Measurements from ENCODE around the gene LTBP1. TPM values are rescaled to one million over a fixed set of nuclear protein-coding genes. Genes with fewer than 3 reads are reported as not detected.
"Not testable (repeated sequence)": the region's sequence is repeated elsewhere in the genome, so short reads cannot be mapped to it uniquely, and the experiment has no call there.

The LTBP1 gene
- total RNA-seq, 1 experiment from 2014 or later = 19.6 TPM

DNA sequence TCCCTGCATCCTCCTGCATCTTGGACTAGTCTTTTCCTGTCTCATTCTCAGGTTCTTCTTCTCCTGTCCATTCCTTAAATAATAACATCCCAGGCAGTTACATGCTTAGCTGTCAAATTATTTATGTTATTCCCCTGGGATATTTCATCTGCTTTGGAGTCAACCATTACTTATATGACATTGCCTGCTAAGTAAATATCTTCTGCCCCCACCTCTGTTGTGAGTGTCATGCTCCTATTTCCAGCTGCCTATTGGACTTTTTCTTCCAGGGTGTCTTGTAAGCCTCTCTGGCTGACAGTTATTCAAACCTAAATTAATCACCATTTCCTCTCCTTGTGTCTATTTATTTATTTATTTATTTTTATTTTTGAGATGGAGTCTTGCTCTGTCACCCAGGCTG, 405.0 kb downstream of the LTBP1 start:
- H3K4me3 ChIP-seq (ENCODE audit: insufficient read depth, low read depth, low read length) = no peak overlapping the region
- no peak for DNase-seq
- no peaks in the 10 kb centered on the region for H3K27me3 ChIP-seq (ENCODE audit: control insufficient read depth, insufficient read depth, low read length)
- no peaks in the 10 kb centered on the region for H3K36me3 ChIP-seq (replicated peaks; ENCODE audit: control insufficient read depth, insufficient read depth, low read length)

DNA sequence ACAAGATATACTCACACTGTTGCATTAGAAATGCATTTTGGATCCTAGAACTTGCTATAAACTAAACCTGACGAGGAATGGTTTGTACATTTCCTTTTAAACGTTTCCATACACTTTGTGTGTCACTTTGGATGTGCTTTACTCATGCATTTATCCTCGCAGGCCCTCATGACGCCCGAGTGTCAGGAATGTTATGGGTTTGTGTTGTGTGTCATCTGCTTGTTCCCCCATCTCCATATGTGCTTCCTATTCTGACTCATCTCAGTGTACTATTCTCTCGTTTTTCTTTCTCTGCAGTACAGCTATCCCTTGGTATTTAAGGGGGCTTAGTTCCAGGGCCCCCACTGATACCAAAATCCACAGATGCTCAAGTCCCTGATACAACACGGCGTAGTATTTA, 408.2 kb downstream of the LTBP1 start:
- Histone ChIP-seq H3K4me3 (ENCODE audit: insufficient read depth, low read depth, low read length) (no peak overlapping the region), H3K27me3 (ENCODE audit: control insufficient read depth, insufficient read depth, low read length) (no peaks in the 10 kb centered on the region), H3K36me3 (replicated peaks; ENCODE audit: control insufficient read depth, insufficient read depth, low read length) (no peaks in the 10 kb centered on the region)
- no peak for DNase-seq

DNA sequence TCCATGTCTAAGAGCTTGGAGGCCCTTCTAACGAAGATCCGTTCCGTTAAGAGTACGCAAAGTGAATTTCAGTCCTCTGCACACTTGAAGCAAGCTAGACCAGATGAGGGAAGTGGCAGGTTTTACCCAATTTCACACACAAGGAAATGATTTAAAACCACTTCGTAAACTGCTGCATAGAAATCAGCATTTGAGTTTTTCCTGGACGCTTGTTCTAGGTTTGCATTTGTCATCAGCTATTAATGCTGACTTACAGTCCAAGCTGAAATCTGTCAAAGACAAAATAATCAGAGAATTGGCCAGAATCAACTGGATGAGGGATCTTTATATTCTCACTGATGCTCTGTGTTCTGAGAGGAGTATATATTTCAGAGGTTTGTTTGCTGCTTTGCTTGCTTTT, 412.1 kb downstream of the LTBP1 start:
- Histone ChIP-seq H3K4me3 (ENCODE audit: insufficient read depth, low read depth, low read length) (no peak overlapping the region), H3K27me3 (ENCODE audit: control insufficient read depth, insufficient read depth, low read length) (no peaks in the 10 kb centered on the region), H3K36me3 (replicated peaks; ENCODE audit: control insufficient read depth, insufficient read depth, low read length) (no peaks in the 10 kb centered on the region)
- no peak for DNase-seq

DNA sequence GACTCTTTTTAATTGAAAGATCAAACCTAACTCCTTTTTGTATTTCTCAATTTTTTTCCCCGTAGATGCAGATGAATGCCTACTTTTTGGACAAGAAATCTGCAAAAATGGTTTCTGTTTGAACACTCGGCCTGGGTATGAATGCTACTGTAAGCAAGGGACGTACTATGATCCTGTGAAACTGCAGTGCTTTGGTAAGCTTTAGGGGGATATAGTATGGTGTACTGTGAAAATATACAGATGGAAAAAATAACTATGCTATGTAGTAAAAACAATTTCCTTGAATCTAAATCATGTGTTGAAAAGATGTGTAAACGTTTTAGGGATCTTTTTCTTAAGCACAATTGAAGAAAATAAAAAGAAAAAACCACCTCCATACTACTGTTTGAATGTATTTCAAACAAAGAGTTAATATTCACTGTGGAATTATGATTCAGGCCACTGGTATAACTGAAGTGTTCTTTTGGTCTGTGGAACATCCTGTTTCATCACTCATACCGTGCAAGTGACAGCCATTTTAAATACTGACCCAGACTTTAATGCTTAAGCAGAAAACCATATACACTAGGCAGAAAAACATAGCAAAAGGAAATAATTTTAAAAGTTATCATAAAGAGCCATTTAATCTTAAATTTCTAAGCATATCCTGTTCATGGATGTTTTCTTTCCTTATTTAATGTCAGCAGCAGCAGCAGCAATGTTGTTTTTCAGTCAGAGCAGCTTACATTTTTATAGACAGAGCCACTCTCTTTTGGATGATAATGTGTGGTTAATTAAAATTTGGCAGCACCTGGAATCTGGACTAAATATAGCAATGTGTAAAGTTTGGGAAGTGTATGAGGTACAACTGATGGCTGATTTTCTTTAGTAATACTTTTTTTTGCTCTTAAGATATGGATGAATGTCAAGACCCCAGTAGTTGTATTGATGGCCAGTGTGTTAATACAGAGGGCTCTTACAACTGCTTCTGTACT, 416.9 kb downstream of the LTBP1 start:
- no peaks in the 10 kb centered on the region for H3K27me3 ChIP-seq (ENCODE audit: control insufficient read depth, insufficient read depth, low read length)
- H3K36me3 ChIP-seq (replicated peaks; ENCODE audit: control insufficient read depth, insufficient read depth, low read length) = no peaks in the 10 kb centered on the region
- no peak for DNase-seq
- no peak overlapping the region for H3K4me3 ChIP-seq (ENCODE audit: insufficient read depth, low read depth, low read length)

DNA sequence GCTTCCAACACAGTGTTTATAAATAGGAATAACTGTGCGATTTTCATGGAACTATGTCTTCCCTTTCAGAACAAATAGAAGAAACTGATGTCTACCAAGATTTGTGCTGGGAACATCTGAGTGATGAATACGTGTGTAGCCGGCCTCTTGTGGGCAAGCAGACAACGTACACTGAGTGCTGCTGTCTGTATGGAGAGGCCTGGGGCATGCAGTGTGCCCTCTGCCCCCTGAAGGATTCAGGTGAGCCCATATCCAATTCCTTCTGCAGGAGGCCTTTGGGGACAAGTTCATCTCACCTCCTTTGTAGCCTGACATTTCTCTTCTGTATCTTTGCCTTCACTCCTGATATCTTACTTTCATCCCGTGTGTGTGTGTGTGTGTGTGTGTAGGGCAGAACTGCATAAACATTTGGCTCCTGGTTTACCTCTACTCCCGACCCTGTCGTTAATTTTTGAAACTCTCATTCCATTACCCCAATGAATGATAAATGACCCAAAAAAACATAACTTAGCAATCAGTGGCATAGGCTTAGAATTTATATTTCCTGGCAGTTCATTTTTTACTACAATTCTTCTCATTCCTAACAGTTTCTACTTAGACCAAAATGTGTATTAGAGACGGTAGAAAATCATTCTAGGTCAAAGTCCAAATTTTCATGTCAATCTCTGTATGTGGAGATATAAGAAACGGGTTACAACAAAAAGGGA, 418.7 kb downstream of the LTBP1 start:
- Histone ChIP-seq H3K36me3 (replicated peaks; ENCODE audit: control insufficient read depth, insufficient read depth, low read length) (no peaks in the 10 kb centered on the region), H3K4me3 (ENCODE audit: insufficient read depth, low read depth, low read length) (no peak overlapping the region), H3K27me3 (ENCODE audit: control insufficient read depth, insufficient read depth, low read length) (no peaks in the 10 kb centered on the region)
- DNase-seq = no peak

DNA sequence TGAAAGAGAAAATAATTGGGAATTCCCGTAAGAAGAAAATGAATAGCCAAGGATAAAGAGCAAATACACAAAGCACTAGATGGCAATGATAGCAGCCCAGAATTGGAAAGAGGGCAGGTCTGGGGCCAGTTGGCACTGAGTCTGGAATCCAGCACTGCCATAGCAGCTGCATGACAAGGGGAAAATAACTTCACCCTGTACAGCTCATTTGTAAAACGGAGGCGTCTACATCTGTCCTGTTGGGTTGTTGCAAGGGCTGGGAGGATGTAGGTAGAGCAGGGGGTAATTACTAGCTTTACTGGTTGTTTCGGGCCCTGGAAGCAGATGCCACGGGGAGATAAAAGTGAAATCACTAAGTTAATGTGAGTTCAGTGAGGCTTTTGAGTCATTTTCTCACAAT, 419.7 kb downstream of the LTBP1 start:
- Histone ChIP-seq H3K36me3 (replicated peaks; ENCODE audit: control insufficient read depth, insufficient read depth, low read length) (no peaks in the 10 kb centered on the region), H3K4me3 (ENCODE audit: insufficient read depth, low read depth, low read length) (no peak overlapping the region), H3K27me3 (ENCODE audit: control insufficient read depth, insufficient read depth, low read length) (no peaks in the 10 kb centered on the region)
- DNase-seq = no peak

DNA sequence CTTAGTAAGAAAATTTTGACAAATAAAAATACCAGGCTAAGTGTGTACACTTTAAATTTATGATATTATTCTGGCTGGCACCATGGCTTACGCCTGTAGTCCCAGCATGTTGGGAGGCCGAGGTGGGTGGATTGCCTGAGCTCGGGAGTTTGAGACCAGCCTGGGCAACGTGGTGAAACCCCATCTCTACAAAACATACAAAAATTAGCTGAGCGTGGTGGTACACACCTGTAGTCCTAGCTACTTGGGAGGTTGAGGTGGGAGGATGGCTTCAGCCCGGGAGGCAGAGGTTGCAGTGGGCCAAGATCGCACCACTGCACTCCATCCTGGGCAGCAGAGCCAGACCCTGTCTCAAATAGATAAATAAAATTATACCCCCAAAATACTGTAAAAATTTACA, 421.8 kb downstream of the LTBP1 start:
- DNase-seq; H3K36me3 ChIP-seq (replicated peaks; ENCODE audit: control insufficient read depth, insufficient read depth, low read length); H3K4me3 ChIP-seq (ENCODE audit: insufficient read depth, low read depth, low read length); H3K27me3 ChIP-seq (ENCODE audit: control insufficient read depth, insufficient read depth, low read length): not testable (repeated sequence)

DNA sequence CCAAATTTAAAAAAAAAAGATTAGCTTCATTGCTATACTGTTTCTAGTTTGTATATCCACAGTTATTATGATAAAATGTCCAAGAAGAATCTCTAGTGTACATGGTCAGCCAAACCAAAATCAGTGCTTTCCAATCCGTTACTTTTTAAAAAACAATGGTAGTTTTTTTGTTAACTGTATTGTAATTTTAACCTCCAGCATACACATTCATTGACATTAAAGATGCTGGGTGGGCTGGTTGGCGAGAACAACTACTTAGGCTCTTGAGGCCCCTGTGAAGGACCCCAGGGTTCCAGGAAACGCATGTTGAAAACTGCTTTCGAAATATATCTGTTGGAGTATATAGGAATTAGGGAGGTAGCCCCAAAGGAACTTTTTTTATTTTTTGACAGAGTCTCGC, 422.4 kb downstream of the LTBP1 start:
- no peak overlapping the region for H3K4me3 ChIP-seq (ENCODE audit: insufficient read depth, low read depth, low read length)
- DNase-seq = no peak
- H3K27me3 ChIP-seq (ENCODE audit: control insufficient read depth, insufficient read depth, low read length) = no peaks in the 10 kb centered on the region
- H3K36me3 ChIP-seq (replicated peaks; ENCODE audit: control insufficient read depth, insufficient read depth, low read length) = no peaks in the 10 kb centered on the region

DNA sequence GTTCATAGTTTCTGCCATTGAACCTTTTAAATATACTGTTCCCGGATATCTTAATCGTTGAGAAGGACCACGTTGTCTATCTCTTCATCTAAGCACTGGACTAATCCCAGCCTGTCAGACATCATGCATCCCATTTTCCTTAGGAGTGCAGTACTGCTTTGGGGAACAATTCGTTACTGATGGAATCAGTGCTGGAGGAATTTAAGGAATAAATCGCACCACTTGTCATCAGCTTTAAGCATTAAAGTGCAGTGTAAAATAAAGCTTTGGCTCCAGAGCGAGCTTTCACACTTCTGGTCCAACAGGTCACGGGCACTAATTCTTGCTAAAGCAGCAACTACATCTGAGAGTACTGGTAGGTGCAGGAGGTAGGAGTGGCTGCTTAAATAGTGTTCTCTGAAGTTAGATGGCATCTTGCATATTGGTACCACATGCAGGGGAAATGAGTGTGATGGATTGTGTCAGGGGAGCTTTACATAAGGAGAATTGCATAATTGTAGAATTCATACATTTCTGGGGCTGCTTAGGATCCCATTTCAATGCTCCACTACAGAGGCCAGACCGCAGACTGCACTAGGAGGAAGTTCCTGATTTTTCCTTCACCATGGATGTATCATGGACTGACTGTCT, 424.0 kb downstream of the LTBP1 start:
- no peaks in the 10 kb centered on the region for H3K27me3 ChIP-seq (ENCODE audit: control insufficient read depth, insufficient read depth, low read length)
- H3K4me3 ChIP-seq (ENCODE audit: insufficient read depth, low read depth, low read length) = no peak overlapping the region
- no peaks in the 10 kb centered on the region for H3K36me3 ChIP-seq (replicated peaks; ENCODE audit: control insufficient read depth, insufficient read depth, low read length)
- no peak for DNase-seq

DNA sequence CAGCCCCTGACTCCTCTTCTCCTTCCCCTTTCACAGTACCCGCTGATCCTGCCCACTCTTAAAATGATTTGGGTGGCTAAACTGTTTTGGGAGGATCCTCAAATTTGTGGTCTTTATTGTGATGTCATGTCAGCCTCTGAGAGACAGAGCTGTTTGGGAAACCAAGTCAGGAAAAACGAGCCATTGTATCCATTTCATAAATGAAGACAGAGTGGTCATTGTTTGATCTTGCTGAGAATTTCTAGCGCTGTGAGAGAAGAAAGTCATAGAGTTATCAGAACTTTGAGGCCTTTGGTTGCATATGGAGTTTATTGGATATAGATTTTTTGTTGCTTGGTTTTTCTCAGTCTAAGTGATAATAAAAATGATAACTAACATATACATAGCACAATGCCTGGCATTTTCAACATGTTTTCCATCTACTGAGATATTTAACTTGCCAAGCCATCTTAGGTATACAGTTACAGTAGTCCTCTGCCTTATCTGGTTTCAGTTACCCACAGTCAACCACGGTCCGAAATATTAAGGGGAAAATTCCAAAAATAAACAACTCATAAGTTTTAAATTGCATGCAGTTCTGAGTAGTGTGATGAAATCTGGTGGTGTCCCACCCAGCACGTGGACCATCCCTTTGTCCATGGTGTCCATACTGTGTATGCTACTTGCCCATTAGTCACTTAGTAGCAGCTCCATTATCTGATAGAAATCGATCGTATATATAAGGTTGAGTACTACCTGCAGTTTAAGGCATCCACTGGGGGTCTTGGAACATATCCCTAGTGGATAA, 424.7 kb downstream of the LTBP1 start:
- H3K4me3 ChIP-seq (ENCODE audit: insufficient read depth, low read depth, low read length) = no peak overlapping the region

DNA sequence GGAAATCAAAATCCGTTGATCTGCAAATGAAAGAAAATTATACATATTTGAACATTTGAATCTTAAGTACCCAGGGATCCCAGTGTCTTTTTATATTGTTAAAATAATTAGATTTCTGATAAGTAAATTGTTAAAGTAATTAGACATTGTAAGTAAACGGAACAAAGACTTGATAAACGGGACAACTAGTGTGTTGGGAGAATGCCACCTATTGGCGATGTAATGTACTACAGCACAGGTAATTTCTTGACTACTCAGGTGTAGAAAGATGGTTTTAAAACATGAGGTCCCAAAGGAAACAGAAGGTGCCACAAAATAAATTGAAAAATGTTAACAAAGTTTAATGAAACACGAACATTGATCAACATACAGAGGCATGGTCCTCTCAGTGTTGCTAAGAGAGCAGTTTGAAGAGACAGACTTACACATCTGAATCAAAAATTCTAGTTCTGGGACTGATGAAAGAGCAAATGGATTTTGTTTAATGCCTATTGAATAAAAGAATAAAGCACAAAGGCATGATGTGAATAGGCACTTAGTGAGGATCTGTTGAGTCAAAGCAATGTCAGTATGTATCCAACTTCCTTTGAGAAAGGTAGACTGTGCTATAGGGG, 426.3 kb downstream of the LTBP1 start:
- Histone ChIP-seq H3K4me3 (ENCODE audit: insufficient read depth, low read depth, low read length) (no peak overlapping the region), H3K36me3 (replicated peaks; ENCODE audit: control insufficient read depth, insufficient read depth, low read length) (no peaks in the 10 kb centered on the region), H3K27me3 (ENCODE audit: control insufficient read depth, insufficient read depth, low read length) (no peaks in the 10 kb centered on the region)
- DNase-seq = peak; percentile 56

More for the DNA sequence above, 424.7 kb downstream of the LTBP1 start:
- DNase-seq = no peak
- no peaks in the 10 kb centered on the region for H3K36me3 ChIP-seq (replicated peaks; ENCODE audit: control insufficient read depth, insufficient read depth, low read length)
- H3K27me3 ChIP-seq (ENCODE audit: control insufficient read depth, insufficient read depth, low read length) = no peaks in the 10 kb centered on the region

DNA sequence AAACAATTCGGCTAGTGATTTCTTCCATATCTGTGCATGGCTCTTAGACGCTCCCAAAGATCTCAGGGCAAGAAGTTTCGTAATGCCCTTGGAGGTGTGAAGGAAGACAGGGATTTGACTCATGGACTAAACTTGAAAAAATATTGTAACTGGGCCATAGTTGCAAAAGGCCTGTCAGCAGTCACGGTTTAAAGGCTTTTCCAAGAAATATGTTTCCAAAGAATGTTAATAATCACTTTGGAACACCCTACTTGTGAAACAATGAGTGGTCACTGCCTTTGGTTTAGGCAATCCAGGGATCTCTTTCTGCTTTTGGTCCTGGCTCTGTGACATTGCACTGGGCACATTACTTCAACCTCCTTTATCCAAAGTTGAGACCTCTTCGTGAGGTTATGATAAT, 427.2 kb downstream of the LTBP1 start:
- no peak for DNase-seq
- Histone ChIP-seq H3K4me3 (ENCODE audit: insufficient read depth, low read depth, low read length) (no peak overlapping the region), H3K36me3 (replicated peaks; ENCODE audit: control insufficient read depth, insufficient read depth, low read length) (no peaks in the 10 kb centered on the region), H3K27me3 (ENCODE audit: control insufficient read depth, insufficient read depth, low read length) (no peaks in the 10 kb centered on the region)

DNA sequence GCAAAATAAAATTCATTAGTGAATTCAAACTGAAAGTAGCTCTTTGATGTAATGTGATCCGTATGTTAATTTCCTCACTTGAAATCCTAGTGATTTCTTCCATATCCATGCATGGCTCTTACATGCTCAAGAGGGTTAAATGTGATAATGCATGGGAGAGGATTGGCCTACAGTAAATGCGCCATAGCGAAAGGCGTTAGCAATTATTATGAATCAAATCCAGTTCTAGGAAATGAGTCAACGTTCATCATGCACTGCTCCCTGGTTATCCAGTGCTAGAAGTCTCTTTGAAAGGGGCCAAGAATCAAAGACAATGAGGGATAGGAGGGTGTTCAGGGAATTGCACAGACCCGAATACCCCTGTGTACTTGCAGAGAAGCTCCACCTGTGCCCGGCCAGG, 428.3 kb downstream of the LTBP1 start:
- DNase-seq = no peak
- Histone ChIP-seq H3K4me3 (ENCODE audit: insufficient read depth, low read depth, low read length) (no peak overlapping the region), H3K36me3 (replicated peaks; ENCODE audit: control insufficient read depth, insufficient read depth, low read length) (no peaks in the 10 kb centered on the region), H3K27me3 (ENCODE audit: control insufficient read depth, insufficient read depth, low read length) (no peaks in the 10 kb centered on the region)

DNA sequence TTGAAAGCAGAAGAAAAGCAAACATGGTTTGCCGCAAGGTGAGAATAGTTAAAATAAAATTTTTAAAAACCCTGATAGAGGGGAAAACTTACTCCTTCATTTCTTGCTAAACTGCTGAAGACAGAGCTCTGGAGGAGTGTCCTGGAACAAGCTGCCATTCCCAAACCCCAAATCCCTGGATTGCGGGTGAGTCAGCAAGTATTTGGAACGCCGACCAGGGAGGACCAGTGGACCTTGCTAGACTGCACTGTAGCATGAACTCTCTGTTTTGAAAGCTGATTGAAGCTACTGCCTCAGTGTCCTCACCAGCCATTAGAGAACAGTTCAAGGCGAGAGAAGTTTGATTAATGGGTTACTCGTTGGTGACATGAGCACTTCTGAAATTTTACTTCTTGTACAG, 430.3 kb downstream of the LTBP1 start:
- DNase-seq = no peak
- Histone ChIP-seq H3K36me3 (replicated peaks; ENCODE audit: control insufficient read depth, insufficient read depth, low read length) (no peaks in the 10 kb centered on the region), H3K27me3 (ENCODE audit: control insufficient read depth, insufficient read depth, low read length) (no peaks in the 10 kb centered on the region), H3K4me3 (ENCODE audit: insufficient read depth, low read depth, low read length) (no peak overlapping the region)
